HepG2 (cell line): ENCODE results near the gene NOL4L. TPM values are rescaled to one million over a fixed set of nuclear protein-coding genes. Genes with fewer than 3 reads are reported as not detected.

Experiments used
- ATAC-seq: fragments of 200-7000 bp; cut with Tn5 transposase; 3 replicates; pipeline ENCODE4 v1.9.1; 2020; ENCODE audit warnings: mild to moderate bottlenecking, moderate library complexity
- BruUV-seq: library from RNA; stranded (reverse); fragments of 400-500 nt; replicated peaks from 2 replicates; lab custom pipeline; 2021; lab: Mats Ljungman, UMichigan
- CTCF ChIA-PET: fragments of 300-600 bp; formaldehyde crosslinking; extraction: SDS; loops from one replicate; lab custom pipeline; 2021; ENCODE audit warnings: low total read pairs, inconsistent platforms, low intra/inter-chr PET ratio; lab: Yijun Ruan, JAX
- POLR2A ChIA-PET: fragments of 350-600 bp; sonication (Branson Sonifier 250); formaldehyde crosslinking; loops from one replicate; lab custom pipeline; 2020; ENCODE audit warnings: antibody characterized with exemption, inconsistent platforms; lab: Yijun Ruan, JAX
- DNase-seq: peaks from one replicate; pipeline ENCODE4 v3.0.0-alpha.2; 2015; ENCODE audit warnings: low spot score
- FAIRE-seq: peaks from 3 replicates; lab custom pipeline; 2011; peaks lifted over from hg19 to GRCh38; lab: Jason Lieb, UNC
- H2AFZ ChIP-seq: one replicate; pipeline ENCODE4 v1.6.1; 2011; ENCODE audit warnings: low read length, inconsistent platforms
- H3K27ac ChIP-seq: fragments of 300-600 bp; 3 replicates; pipeline ENCODE4 v1.8.0; 2011; ENCODE audit warnings: mixed run types, mild to moderate bottlenecking, mixed read lengths, low read length, inconsistent platforms; ENCODE audit not compliant: insufficient read depth; ENCODE audit errors: extremely low read length
- H3K27me3 ChIP-seq, 2 experiments: fragments of 200-600 bp in 1 of 2; 2 replicates in 1 of 2; 3 replicates in 1 of 2; pipeline versions ENCODE4 v1.6.0 to v1.8.0; 2011; ENCODE audit warnings: low read length in 2 of 2, mild to moderate bottlenecking in 2 of 2, moderate library complexity in 2 of 2, inconsistent platforms in 1 of 2; ENCODE audit not compliant: insufficient read depth in 2 of 2, control insufficient read depth in 1 of 2
- H3K36me3 ChIP-seq, 2 experiments: fragments of 200-600 bp in 1 of 2; replicated peaks in 1 of 2; 2 replicates in 1 of 2; 3 replicates in 1 of 2; pipeline versions ENCODE4 v1.5.1 to v1.8.0; 2011; ENCODE audit warnings: low read length in 2 of 2, inconsistent platforms in 1 of 2; ENCODE audit not compliant: insufficient read depth in 2 of 2, control insufficient read depth in 1 of 2
- H3K4me1 ChIP-seq: 2 replicates; pipeline ENCODE4 v1.5.1; 2012; ENCODE audit warnings: low read length, inconsistent platforms; ENCODE audit not compliant: insufficient read depth
- H3K4me2 ChIP-seq: 2 replicates; pipeline ENCODE4 v1.6.0; 2011; ENCODE audit warnings: low read depth, low read length, inconsistent platforms
- H3K4me3 ChIP-seq, 3 experiments: fragments of 200-600 bp in 1 of 3; sonication (generic), shearing (Covaris generic) in 1 of 3; replicated peaks in 1 of 3; 2 replicates each; pipeline ENCODE4 v1.5.1; 2011 to 2016; ENCODE audit warnings: low read length in 3 of 3, inconsistent platforms in 2 of 3, low read depth in 2 of 3, mild to moderate bottlenecking in 2 of 3, control low read depth in 1 of 3, mixed read lengths in 1 of 3; ENCODE audit not compliant: insufficient read depth in 1 of 3
- H3K79me2 ChIP-seq: one replicate; pipeline ENCODE4 v1.6.1; 2011; ENCODE audit warnings: low read length, inconsistent platforms; ENCODE audit not compliant: insufficient read depth
- H3K9ac ChIP-seq: 2 replicates; pipeline ENCODE4 v1.6.0; 2011; ENCODE audit warnings: mild to moderate bottlenecking, low read depth, low read length, inconsistent platforms; ENCODE audit not compliant: insufficient read depth
- H3K9me3 ChIP-seq: 2 replicates; pipeline ENCODE4 v1.5.1; 2012; ENCODE audit warnings: mild to moderate bottlenecking, low read length
- H4K20me1 ChIP-seq: 2 replicates; pipeline ENCODE4 v1.6.0; 2011; ENCODE audit warnings: inconsistent platforms, mild to moderate bottlenecking, low read length, moderate library complexity; ENCODE audit not compliant: insufficient read depth
- BCL6 ChIP-seq: IDR thresholded peaks from 2 replicates; pipeline ENCODE4 v1.6.1; 2016; ENCODE audit warnings: missing genetic modification reagents, missing compliant biosample characterization
- GFI1 ChIP-seq: sonication (generic); formaldehyde crosslinking; IDR thresholded peaks from 2 replicates; pipeline ENCODE4 v1.5.0; 2020; ENCODE audit warnings: missing genetic modification reagents, mild to moderate bottlenecking, borderline replicate concordance
- HHEX ChIP-seq: IDR thresholded peaks from 2 replicates; pipeline ENCODE4 v1.6.1; 2016; ENCODE audit warnings: control low read depth
- HNRNPL ChIP-seq: fragments of 200-400 bp; formaldehyde crosslinking; IDR thresholded peaks from 2 replicates; pipeline ENCODE4 v1.6.1; 2017; ENCODE audit warnings: mild to moderate bottlenecking, low read depth, low read length
- NCOR1 ChIP-seq: fragments of 200-600 bp; sonication (generic); IDR thresholded peaks from 2 replicates; pipeline ENCODE4 v1.7.0; 2017; ENCODE audit warnings: antibody characterized with exemption, low read length, borderline replicate concordance
- PHF8 ChIP-seq: sonication (generic); formaldehyde crosslinking; IDR thresholded peaks from 2 replicates; pipeline ENCODE4 v1.5.0; 2020; ENCODE audit warnings: missing genetic modification reagents
- SAFB2 ChIP-seq: sonication (generic); formaldehyde crosslinking; IDR thresholded peaks from 2 replicates; pipeline ENCODE4 v1.5.1; 2020; ENCODE audit warnings: missing genetic modification reagents, low read depth, mild to moderate bottlenecking, borderline replicate concordance
- SAP130 ChIP-seq: IDR thresholded peaks from 2 replicates; pipeline ENCODE4 v1.6.1; 2016; ENCODE audit warnings: low read depth
- ZBTB7A ChIP-seq: sonication (generic); formaldehyde crosslinking; IDR thresholded peaks from 2 replicates; pipeline ENCODE4 v1.8.0; 2022; ENCODE audit warnings: mild to moderate bottlenecking, missing genetic modification reagents
- ZNF33B ChIP-seq: sonication (generic); formaldehyde crosslinking; IDR thresholded peaks from 2 replicates; pipeline ENCODE4 v1.5.1; 2020; ENCODE audit warnings: mild to moderate bottlenecking, missing genetic modification reagents
- ZNF484 ChIP-seq: sonication (generic); formaldehyde crosslinking; IDR thresholded peaks from 2 replicates; pipeline ENCODE4 v1.5.1; 2020; ENCODE audit warnings: mild to moderate bottlenecking, low read depth, missing genetic modification reagents, borderline replicate concordance
- ZNF572 ChIP-seq: sonication (generic); formaldehyde crosslinking; IDR thresholded peaks from 2 replicates; pipeline ENCODE4 v1.5.1; 2020; ENCODE audit warnings: mild to moderate bottlenecking, missing genetic modification reagents
- whole genome bisulfite sequencing: methylation state at CpG from one replicate; pipeline ENCODE4 v1.1.6; 2017; ENCODE audit warnings: low lambda C conversion rate; 5-methylcytosine and 5-hydroxymethylcytosine counted together
- in situ Hi-C: cut with HindIII; loops from 2 replicates; pipeline ENCODE4 v1.10.0; 2017; ENCODE audit warnings: low pct_unique_long_range_greater_than_20kb; ENCODE audit not compliant: extremely low pct_ligation_motif_present
- intact Hi-C: fragments of 100-400 bp; cut with micrococcal nuclease; formaldehyde crosslinking; loops from one replicate; pipeline ENCODE4 v1.10.0; 2022; ENCODE audit not compliant: unreplicated experiment
- polyA plus RNA-seq, 8 experiments: library from polyadenylated mRNA; depleted of rRNA in 3 of 8; stranded (reverse) in 7 of 8; unstranded in 1 of 8; fragments of >200 nt; fragmentation: Illumina TruSeq in 4 of 8; extraction: Trizol in 4 of 8; gene quantifications; 2 replicates each; pipeline versions ENCODE4 v1.2.1 to v1.2.3, GENCODE V29; 2011 to 2016; ENCODE audit warnings: low read depth in 4 of 8, missing spikeins in 1 of 8, mixed read lengths in 1 of 8; ENCODE audit not compliant: insufficient read depth in 1 of 8
- total RNA-seq, 5 experiments: library from RNA; depleted of rRNA; stranded (reverse); fragments of >200 nt; fragmentation: Illumina TruSeq; extraction: Trizol; gene quantifications; 2 replicates each; pipeline ENCODE4 v1.2.3, GENCODE V29; 2016; ENCODE audit warnings: low read depth in 1 of 5
- TF ChIP-seq, protein P1 (sequence below): sonication (generic); formaldehyde crosslinking; IDR thresholded peaks from 2 replicates; pipeline ENCODE4 v1.4.0; 2020; ENCODE audit warnings: low read depth, mild to moderate bottlenecking, missing genetic modification reagents
- TF ChIP-seq, protein P2 (sequence below): sonication (generic); formaldehyde crosslinking; IDR thresholded peaks from 2 replicates; pipeline ENCODE4 v1.5.0; 2020; ENCODE audit warnings: mild to moderate bottlenecking, missing genetic modification reagents, borderline replicate concordance
- TF ChIP-seq, protein P3 (sequence below): sonication (generic); formaldehyde crosslinking; IDR thresholded peaks from 2 replicates; pipeline ENCODE4 v1.4.0; 2020; ENCODE audit warnings: mild to moderate bottlenecking, missing genetic modification reagents

Gene NOL4L
- total and polyA plus RNA-seq, 2 of the 13 experiments (the other 11 are each of a cell fraction or from before 2014, with no cell fraction given): 16.6 to 35.4 TPM

GRCh38 chr20:32511358-32512046 lies 73.6 kb downstream of the NOL4L start (continued):
- TF ChIP-seq ZNF572 (CRISPR knock-in tag) (0 out of 2 replicates have a peak, but pooled peaks have one; percentile 42), GFI1 (0 out of 2 replicates have a peak, but pooled peaks have one; percentile 2), NCOR1 (no peak), ZNF484 (CRISPR knock-in tag) (no peak)
- TF ChIP-seq, protein P1, sequence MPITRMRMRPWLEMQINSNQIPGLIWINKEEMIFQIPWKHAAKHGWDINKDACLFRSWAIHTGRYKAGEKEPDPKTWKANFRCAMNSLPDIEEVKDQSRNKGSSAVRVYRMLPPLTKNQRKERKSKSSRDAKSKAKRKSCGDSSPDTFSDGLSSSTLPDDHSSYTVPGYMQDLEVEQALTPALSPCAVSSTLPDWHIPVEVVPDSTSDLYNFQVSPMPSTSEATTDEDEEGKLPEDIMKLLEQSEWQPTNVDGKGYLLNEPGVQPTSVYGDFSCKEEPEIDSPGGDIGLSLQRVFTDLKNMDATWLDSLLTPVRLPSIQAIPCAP: no peak

DNA sequence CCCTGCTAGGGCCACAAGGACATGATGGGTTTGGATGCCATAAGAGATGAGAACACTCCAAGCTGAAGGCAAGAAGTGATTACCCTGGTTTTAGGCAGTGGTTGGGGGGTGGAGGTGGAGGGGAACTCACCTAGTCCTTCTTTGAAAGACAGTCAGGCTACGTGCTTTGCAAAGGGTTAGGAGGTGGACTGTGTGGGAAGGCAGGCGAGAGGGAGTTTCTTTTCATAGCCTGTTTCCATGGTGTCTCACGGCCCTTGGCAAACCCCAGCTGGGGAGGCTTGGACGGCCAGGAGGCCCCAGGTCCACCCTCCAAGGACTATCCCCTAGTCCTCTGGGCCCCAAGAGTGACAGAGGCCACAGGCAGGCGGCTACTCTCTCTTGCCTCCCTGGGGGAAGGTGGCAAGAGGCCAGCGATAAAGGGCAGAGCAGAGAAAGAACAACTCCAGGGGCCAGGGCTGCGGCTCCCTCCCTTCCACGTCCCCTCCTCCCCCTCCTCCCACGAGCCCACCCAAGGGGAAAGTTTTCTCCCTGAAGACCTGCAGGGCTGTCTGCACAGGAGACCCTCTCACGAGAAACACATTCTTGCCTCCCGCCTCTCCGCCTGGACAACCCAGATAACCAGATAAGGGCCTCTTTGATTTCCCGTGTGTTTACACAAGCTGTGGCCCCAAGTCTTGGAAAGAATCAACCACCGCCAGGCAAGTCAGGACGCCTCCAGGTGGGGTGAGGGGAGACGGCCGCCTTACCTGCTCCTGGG lies 74.4 kb downstream of the NOL4L start:
- Histone ChIP-seq H3K4me2 (peak overlapping the region; percentile 64), H3K27me3 (no peaks in the 10 kb centered on the region), H3K4me3 (peak overlapping the region; percentile 2 to 44 (median 3); a peak in 4 of 6 replicates), H3K79me2 (no peaks in the 10 kb centered on the region), H4K20me1 (no peaks in the 10 kb centered on the region), H3K4me1 (peaks cover 60% of the 10 kb centered on the region), H3K9ac (0 out of 2 replicates have a peak overlapping the region, but pooled peaks have one; percentile 0), H3K9me3 (no peaks in the 10 kb centered on the region), H2AFZ (no peak overlapping the region), H3K36me3 (no peaks in the 10 kb centered on the region), H3K27ac (no peak overlapping the region)
- ATAC-seq (peak; percentile 56), DNase-seq (peak; percentile 44), FAIRE-seq (no peak)
- intact Hi-C loops: no loop called here
- no TSS peak for BruUV-seq
- in situ Hi-C loops: loop anchor here (5.0 to 25.0 kb wide), 2 partner anchors 38 to 252 kb away; partner anchors contain the start of gene DNMT3B
- POLR2A ChIA-PET: interaction anchor here (1.1 to 1.5 kb wide), 2 partner anchors 26 to 37 kb away, joined by 3 read pairs; no protein-coding TSS in a partner anchor
- WGBS: 10% methylated on average over 17 of the region's 17 CpGs
- CTCF ChIA-PET: interaction anchor here (0.6 to 1.5 kb wide), 2 partner anchors 13 to 41 kb away, joined by 3 to 5 read pairs; no protein-coding TSS in a partner anchor
- TF ChIP-seq SAP130 (CRISPR knock-in tag) (0 out of 2 replicates have a peak, but pooled peaks have one; percentile 10), PHF8 (CRISPR knock-in tag) (peak; percentile 26), ZBTB7A (CRISPR knock-in tag) (peak; percentile 54; the same call in 1 of the 2 replicates), HNRNPL (0 out of 2 replicates have a peak, but pooled peaks have one; percentile 31), SAFB2 (CRISPR knock-in tag) (no peak), ZNF33B (CRISPR knock-in tag) (0 out of 2 replicates have a peak, but pooled peaks have one; percentile 8), BCL6 (CRISPR knock-in tag) (peak; percentile 81), HHEX (peak; percentile 3; the same call in 1 of the 2 replicates)
- TF ChIP-seq, protein P2, sequence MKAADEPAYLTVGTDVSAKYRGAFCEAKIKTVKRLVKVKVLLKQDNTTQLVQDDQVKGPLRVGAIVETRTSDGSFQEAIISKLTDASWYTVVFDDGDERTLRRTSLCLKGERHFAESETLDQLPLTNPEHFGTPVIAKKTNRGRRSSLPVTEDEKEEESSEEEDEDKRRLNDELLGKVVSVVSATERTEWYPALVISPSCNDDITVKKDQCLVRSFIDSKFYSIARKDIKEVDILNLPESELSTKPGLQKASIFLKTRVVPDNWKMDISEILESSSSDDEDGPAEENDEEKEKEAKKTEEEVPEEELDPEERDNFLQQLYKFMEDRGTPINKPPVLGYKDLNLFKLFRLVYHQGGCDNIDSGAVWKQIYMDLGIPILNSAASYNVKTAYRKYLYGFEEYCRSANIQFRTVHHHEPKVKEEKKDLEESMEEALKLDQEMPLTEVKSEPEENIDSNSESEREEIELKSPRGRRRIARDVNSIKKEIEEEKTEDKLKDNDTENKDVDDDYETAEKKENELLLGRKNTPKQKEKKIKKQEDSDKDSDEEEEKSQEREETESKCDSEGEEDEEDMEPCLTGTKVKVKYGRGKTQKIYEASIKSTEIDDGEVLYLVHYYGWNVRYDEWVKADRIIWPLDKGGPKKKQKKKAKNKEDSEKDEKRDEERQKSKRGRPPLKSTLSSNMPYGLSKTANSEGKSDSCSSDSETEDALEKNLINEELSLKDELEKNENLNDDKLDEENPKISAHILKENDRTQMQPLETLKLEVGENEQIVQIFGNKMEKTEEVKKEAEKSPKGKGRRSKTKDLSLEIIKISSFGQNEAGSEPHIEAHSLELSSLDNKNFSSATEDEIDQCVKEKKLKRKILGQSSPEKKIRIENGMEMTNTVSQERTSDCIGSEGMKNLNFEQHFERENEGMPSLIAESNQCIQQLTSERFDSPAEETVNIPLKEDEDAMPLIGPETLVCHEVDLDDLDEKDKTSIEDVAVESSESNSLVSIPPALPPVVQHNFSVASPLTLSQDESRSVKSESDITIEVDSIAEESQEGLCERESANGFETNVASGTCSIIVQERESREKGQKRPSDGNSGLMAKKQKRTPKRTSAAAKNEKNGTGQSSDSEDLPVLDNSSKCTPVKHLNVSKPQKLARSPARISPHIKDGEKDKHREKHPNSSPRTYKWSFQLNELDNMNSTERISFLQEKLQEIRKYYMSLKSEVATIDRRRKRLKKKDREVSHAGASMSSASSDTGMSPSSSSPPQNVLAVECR: 0 out of 2 replicates have a peak, but pooled peaks have one; percentile 16
- TF ChIP-seq, protein P3, sequence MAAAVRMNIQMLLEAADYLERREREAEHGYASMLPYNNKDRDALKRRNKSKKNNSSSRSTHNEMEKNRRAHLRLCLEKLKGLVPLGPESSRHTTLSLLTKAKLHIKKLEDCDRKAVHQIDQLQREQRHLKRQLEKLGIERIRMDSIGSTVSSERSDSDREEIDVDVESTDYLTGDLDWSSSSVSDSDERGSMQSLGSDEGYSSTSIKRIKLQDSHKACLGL: no peak
